GM06990 (cell line): ENCODE data around the gene HP1BP3.

ENCODE experiments used
- DNase-seq: peaks from one replicate; pipeline ENCODE4 v3.0.0-alpha.2; 2011; ENCODE audit not compliant: insufficient read length; ENCODE audit errors: extremely low read depth
- H3K27me3 ChIP-seq: replicated peaks from 2 replicates; pipeline ENCODE4 v1.6.0; 2011; ENCODE audit warnings: low read length; ENCODE audit not compliant: control insufficient read depth, insufficient read depth
- H3K36me3 ChIP-seq: 2 replicates; pipeline ENCODE4 v1.5.1; 2011; ENCODE audit warnings: low read length; ENCODE audit not compliant: control insufficient read depth, insufficient read depth
- H3K4me3 ChIP-seq: replicated peaks from 2 replicates; pipeline ENCODE4 v1.5.1; 2011; ENCODE audit warnings: low read depth, mild to moderate bottlenecking, control low read depth, low read length
- CTCF ChIP-seq: IDR thresholded peaks from 2 replicates; pipeline ENCODE4 v1.5.1; 2011; ENCODE audit warnings: low read length, control low read depth, mild to moderate bottlenecking, inconsistent platforms; ENCODE audit not compliant: insufficient read depth, poor library complexity, severe bottlenecking

HP1BP3 gene

GRCh38 chr1:20740781-20741180 lies 46.3 kb downstream of the HP1BP3 start:
- DNase-seq = no peak
- no peak for TF ChIP-seq CTCF
- H3K36me3 ChIP-seq = peaks cover 6% of the 10 kb centered on the region
- H3K4me3 ChIP-seq = no peak overlapping the region
- H3K27me3 ChIP-seq = no peaks in the 10 kb centered on the region

GRCh38 chr1:20739225-20739624 lies 47.9 kb downstream of the HP1BP3 start:
- Histone ChIP-seq H3K4me3 (no peak overlapping the region), H3K36me3 (peaks cover 2% of the 10 kb centered on the region), H3K27me3 (no peaks in the 10 kb centered on the region)
- no peak for DNase-seq
- TF ChIP-seq CTCF = no peak

- H3K27me3 ChIP-seq = peaks cover 2% of the 10 kb centered on the region; the same call in 1 of the 2 replicates
- no peak overlapping the region for H3K4me3 ChIP-seq
- DNase-seq = no peak
- H3K36me3 ChIP-seq = peaks cover 2% of the 10 kb centered on the region
- no peak for TF ChIP-seq CTCF
Observed at GRCh38 chr1:20735581-20736111, 51.5 kb downstream of the HP1BP3 start.

- no peaks in the 10 kb centered on the region; the same call in 1 of the 2 replicates for H3K36me3 ChIP-seq
- no peak for DNase-seq
- peaks cover 3% of the 10 kb centered on the region; the same call in 1 of the 2 replicates for H3K27me3 ChIP-seq
- no peak overlapping the region for H3K4me3 ChIP-seq
- no peak for TF ChIP-seq CTCF
Observed at GRCh38 chr1:20733360-20733975, 53.6 kb downstream of the HP1BP3 start.

GRCh38 chr1:20732588-20733359 lies 54.3 kb downstream of the HP1BP3 start, which contains the start of gene SH2D5:
TSS of gene SH2D5 (minus strand) at chr1:20732703. CDS start at chr1:20728044, 4,659 bp downstream.
- Histone ChIP-seq H3K36me3 (no peaks in the 10 kb centered on the region), H3K4me3 (peak within 1 kb of the TSS; percentile 56), H3K27me3 (peaks cover 3% of the 10 kb centered on the region; the same call in 1 of the 2 replicates)
- peak; percentile 38 for TF ChIP-seq CTCF
- peak; percentile 54 for DNase-seq
